Mesangial cell (primary cell): ENCODE data around the gene HEXB. TPM values are rescaled to one million over a fixed set of nuclear protein-coding genes. Genes with fewer than 3 reads are reported as not detected.

Experiments
- total RNA-seq: library from RNA; depleted of rRNA; stranded (reverse); fragments of >200 nt; gene quantifications from 2 replicates; pipeline ENCODE4 v1.2.3, GENCODE V29; 2015

Gene HEXB
- total RNA-seq = 116 and 196 TPM in 2 replicates

GRCh38 chr5:74684900-74685851, at the start of gene HEXB:
Gene HEXB, plus strand, starts transcription at chr5:74685233. Its CDS starts 28 bp downstream, at chr5:74685261.

GRCh38 chr5:74640450-74640953, 44.5 kb upstream of the HEXB start, which contains the start of gene ENC1:
Gene ENC1, minus strand, starts transcription at chr5:74640728. Its CDS starts 4,243 bp downstream, at chr5:74636485.

DNA sequence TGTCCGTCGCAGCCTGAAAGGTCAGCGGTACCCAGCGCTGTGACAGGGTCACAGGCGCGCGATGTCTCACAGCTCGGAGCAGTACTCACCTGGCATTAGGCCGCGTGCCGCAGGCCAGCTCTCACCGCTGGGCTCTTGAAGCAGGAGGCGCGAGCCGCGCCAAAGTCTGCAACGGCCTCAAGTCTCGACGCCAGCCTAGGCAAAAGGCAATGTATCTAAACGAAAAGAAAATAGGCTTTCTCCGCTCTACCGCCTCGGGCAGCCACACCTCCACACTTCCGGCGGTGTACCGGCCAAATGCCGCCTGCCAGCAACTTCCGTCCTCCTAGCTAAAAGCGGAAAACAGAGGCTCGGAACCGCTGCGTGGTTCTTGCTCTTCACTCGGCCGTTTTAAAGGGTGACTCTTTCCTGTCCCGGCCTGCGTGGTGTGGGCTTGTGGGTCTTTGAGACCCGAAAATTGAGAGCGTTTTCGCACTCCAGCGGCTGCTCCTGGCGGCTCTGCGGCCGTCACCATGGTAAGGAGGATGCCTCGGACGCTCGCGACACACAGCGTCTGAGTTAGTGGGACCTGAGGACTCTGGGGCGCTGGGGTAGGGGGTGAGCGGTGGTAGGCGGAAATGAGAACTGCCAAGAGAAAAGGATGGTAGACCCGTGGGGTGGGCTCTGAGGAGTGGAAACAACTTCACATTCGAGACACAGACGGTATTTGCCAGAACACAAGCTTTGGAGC, 82.0 kb downstream of the HEXB start, which contains the start of the genes GFM2 and NSA2:
Gene GFM2 (minus strand): TSS at position 269 of the 730 bp plus-strand sequence. CDS start 3,375 bp downstream, outside the sequence.
Gene NSA2 (plus strand): TSS at position 401 of the 730 bp plus-strand sequence. CDS start 112 bp downstream, at position 513.

Other genes starting within 250 kb of the HEXB start
- 120 and 167 TPM in 2 replicates for gene ENC1, start 44.5 kb upstream of the HEXB start, total RNA-seq
- gene GFM2, start 81.9 kb downstream of the HEXB start, total RNA-seq = 22.8 and 24.6 TPM in 2 replicates
- 13.3 and 14.5 TPM in 2 replicates for gene NSA2, start 82.0 kb downstream of the HEXB start, total RNA-seq
- gene FAM169A, start 181.2 kb downstream of the HEXB start, total RNA-seq = 4.3 and 9.8 TPM in 2 replicates